PC-3 (cell line): ENCODE results near the gene C16orf46. TPM values are rescaled to one million over a fixed set of nuclear protein-coding genes. Genes with fewer than 3 reads are reported as not detected.

Experiments
- ATAC-seq: fragments of 200-7000 bp; cut with Tn5 transposase; 2 replicates; pipeline ENCODE4 v1.9.1; 2020; ENCODE audit warnings: mild to moderate bottlenecking, moderate library complexity
- BruUV-seq: library from RNA; stranded (reverse); fragments of 400-500 nt; replicated peaks from 2 replicates; lab custom pipeline; 2021; lab: Mats Ljungman, UMichigan
- CTCF ChIA-PET: fragments of 300-600 bp; sonication (Branson Sonifier 250); formaldehyde crosslinking; loops from one replicate; lab custom pipeline; 2022; ENCODE audit warnings: antibody characterized with exemption; lab: Charles Lee
- POLR2A ChIA-PET: fragments of 300-600 bp; sonication (Branson Sonifier 250); formaldehyde crosslinking; loops from one replicate; lab custom pipeline; 2022; ENCODE audit warnings: antibody characterized with exemption; ENCODE audit not compliant: unreplicated experiment; lab: Charles Lee
- DNase-seq: peaks from one replicate; pipeline ENCODE4 v3.0.0-alpha.2; 2015
- H2AFZ ChIP-seq: fragments of 300-600 bp; sonication (generic); 2 replicates; pipeline ENCODE4 v1.6.0; 2016; ENCODE audit warnings: antibody characterized with exemption, low read length
- H3F3A ChIP-seq: fragments of 300-600 bp; sonication (generic); one replicate; pipeline ENCODE4 v1.6.0; 2017; ENCODE audit warnings: antibody characterized with exemption, low read length, control low read depth, mild to moderate bottlenecking; ENCODE audit not compliant: unreplicated experiment
- H3K27ac ChIP-seq: fragments of 300-600 bp; sonication (generic); 2 replicates; pipeline ENCODE4 v1.5.1; 2016; ENCODE audit warnings: mild to moderate bottlenecking, low read length
- H3K27me3 ChIP-seq: fragments of 300-600 bp; sonication (generic); 2 replicates; pipeline ENCODE4 v1.6.1; 2016; ENCODE audit warnings: low read length, mixed read lengths
- H3K36me3 ChIP-seq: fragments of 300-600 bp; sonication (generic); 2 replicates; pipeline ENCODE4 v1.6.1; 2016; ENCODE audit warnings: low read depth, mixed run types, low read length, mixed read lengths
- H3K4me1 ChIP-seq: fragments of 300-600 bp; sonication (generic); 2 replicates; pipeline ENCODE4 v1.5.1; 2016; ENCODE audit warnings: low read length; ENCODE audit not compliant: insufficient read depth
- H3K4me2 ChIP-seq: fragments of 300-600 bp; sonication (generic); 2 replicates; pipeline ENCODE4 v1.6.0; 2016; ENCODE audit warnings: low read length
- H3K4me3 ChIP-seq: fragments of 300-600 bp; sonication (generic); 2 replicates; pipeline ENCODE4 v1.5.1; 2016; ENCODE audit warnings: mild to moderate bottlenecking, low read length, mixed read lengths
- H3K79me2 ChIP-seq: fragments of 300-600 bp; sonication (generic); 2 replicates; pipeline ENCODE4 v1.6.1; 2017; ENCODE audit warnings: low read length, mixed read lengths
- H3K9ac ChIP-seq: fragments of 300-600 bp; sonication (generic); 2 replicates; pipeline ENCODE4 v1.6.0; 2016; ENCODE audit warnings: mild to moderate bottlenecking, low read length
- H3K9me2 ChIP-seq: fragments of 300-600 bp; sonication (generic); replicated peaks from 2 replicates; pipeline ENCODE4 v1.6.1; 2016; ENCODE audit warnings: mixed run types, low read length, mixed read lengths
- H3K9me3 ChIP-seq: fragments of 300-600 bp; sonication (generic); 2 replicates; pipeline ENCODE4 v1.6.1; 2016; ENCODE audit warnings: low read length, mixed read lengths
- H4K20me1 ChIP-seq: fragments of 300-600 bp; sonication (generic); 2 replicates; pipeline ENCODE4 v1.6.1; 2016; ENCODE audit warnings: low read length, mixed read lengths
- CTCF ChIP-seq: fragments of 300-600 bp; sonication (generic); conservative IDR thresholded peaks from 2 replicates; pipeline ENCODE4 v1.5.1; 2017; ENCODE audit warnings: antibody characterized with exemption, low read depth, mild to moderate bottlenecking, low read length
- EZH2 ChIP-seq: fragments of 300-600 bp; sonication (generic); IDR thresholded peaks from one replicate; pipeline ENCODE4 v1.6.1; 2017; ENCODE audit warnings: antibody characterized with exemption, mild to moderate bottlenecking, low read length; ENCODE audit not compliant: unreplicated experiment
- EZH2phosphoT487 ChIP-seq: fragments of 300-600 bp; sonication (generic); IDR thresholded peaks from 2 replicates; pipeline ENCODE4 v1.6.1; 2018; ENCODE audit warnings: mild to moderate bottlenecking, antibody characterized with exemption, low read length, borderline replicate concordance
- intact Hi-C: fragments of 100-400 bp; cut with micrococcal nuclease; formaldehyde crosslinking; loops from 2 replicates; pipeline ENCODE4 v1.9.0; 2023
- total RNA-seq: library from RNA; depleted of rRNA; stranded (reverse); fragments of >200 nt; gene quantifications from 2 replicates; pipeline ENCODE4 v1.2.3, GENCODE V29; 2014

C16orf46 gene
- total RNA-seq, 1 experiment from 2014 or later = 0.73 TPM

- H4K20me1 ChIP-seq = no peaks in the 10 kb centered on the region
- no peaks in the 10 kb centered on the region for H3F3A ChIP-seq
- H3K9me2 ChIP-seq = no peaks in the 10 kb centered on the region
- DNase-seq = no peak
- H3K9ac ChIP-seq = no peak overlapping the region
- BruUV-seq = no TSS peak
- no peak overlapping the region for H3K4me3 ChIP-seq
- no peaks in the 10 kb centered on the region for H3K4me1 ChIP-seq
- H3K4me2 ChIP-seq = no peak overlapping the region
- no peak for ATAC-seq
- no peak for TF ChIP-seq EZH2phosphoT487
- no peak for TF ChIP-seq EZH2
- TF ChIP-seq CTCF = no peak
- H3K79me2 ChIP-seq = no peaks in the 10 kb centered on the region
- no peaks in the 10 kb centered on the region for H3K9me3 ChIP-seq
- H3K36me3 ChIP-seq = no peaks in the 10 kb centered on the region
- ChIA-PET POLR2A (no interaction called here), CTCF (no interaction called here)
- no peak overlapping the region for H3K27ac ChIP-seq
- no peak overlapping the region for H2AFZ ChIP-seq
- no peaks in the 10 kb centered on the region for H3K27me3 ChIP-seq
- intact Hi-C loops = no loop called here
These were observed 44.5 kb upstream of the C16orf46 start for GRCh38 chr16:81121474-81121990.

DNA sequence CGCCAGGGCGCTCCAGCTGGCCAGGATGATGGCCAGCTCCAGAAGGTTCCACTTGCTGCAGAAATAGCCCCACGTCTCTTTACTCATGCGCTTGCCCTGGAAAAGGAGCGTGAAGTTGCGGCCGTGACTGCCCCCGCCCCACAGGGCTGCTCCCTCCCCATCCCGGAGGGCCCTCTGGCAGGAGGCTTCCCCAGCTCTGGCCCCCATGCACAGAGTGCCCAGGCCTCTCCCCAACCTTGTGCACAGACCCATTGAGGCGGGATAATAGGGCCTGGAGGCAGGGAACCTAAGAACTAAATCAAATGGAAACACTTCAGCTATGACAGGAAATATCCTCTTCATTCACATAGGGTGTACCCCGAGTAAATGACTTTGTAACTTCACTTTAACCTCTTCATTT lies 40.4 kb upstream of the C16orf46 start:
- no peak for TF ChIP-seq EZH2
- TF ChIP-seq CTCF = no peak
- no peak for TF ChIP-seq EZH2phosphoT487
- H3F3A ChIP-seq = no peaks in the 10 kb centered on the region
- no peaks in the 10 kb centered on the region for H4K20me1 ChIP-seq
- no peak overlapping the region for H3K27ac ChIP-seq
- no peak overlapping the region for H3K4me2 ChIP-seq
- no peaks in the 10 kb centered on the region for H3K4me1 ChIP-seq
- no TSS peak for BruUV-seq
- no peaks in the 10 kb centered on the region for H3K36me3 ChIP-seq
- no peaks in the 10 kb centered on the region for H3K27me3 ChIP-seq
- CTCF ChIA-PET = no interaction called here
- intact Hi-C loops = no loop called here
- no peaks in the 10 kb centered on the region for H3K9me3 ChIP-seq
- no peaks in the 10 kb centered on the region for H3K9me2 ChIP-seq
- no peaks in the 10 kb centered on the region for H3K79me2 ChIP-seq
- DNase-seq (no peak), ATAC-seq (no peak)
- H3K9ac ChIP-seq = no peak overlapping the region
- POLR2A ChIA-PET = no interaction called here
- H2AFZ ChIP-seq = no peak overlapping the region
- H3K4me3 ChIP-seq = no peak overlapping the region

DNA sequence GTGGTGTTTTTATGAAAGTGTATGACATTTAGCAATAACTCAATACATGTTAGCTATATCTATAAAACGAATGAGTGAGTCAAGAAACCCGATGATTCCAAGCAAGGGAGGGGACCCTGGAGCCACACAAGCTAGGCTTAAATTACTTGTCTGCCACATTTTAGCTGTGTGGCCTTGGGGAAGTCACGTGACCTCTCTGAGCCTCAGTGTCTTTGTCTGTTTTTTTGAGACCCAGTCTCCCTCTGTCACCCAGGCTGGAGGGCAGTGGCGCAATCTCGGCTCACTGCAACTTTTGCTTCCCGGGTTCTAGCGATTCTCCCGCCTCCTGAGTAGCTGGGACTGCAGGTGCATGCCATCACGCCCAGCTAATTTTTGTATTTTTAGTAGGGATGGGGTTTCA lies 39.2 kb upstream of the C16orf46 start:
- intact Hi-C loops = no loop called here
- Histone ChIP-seq H3K9ac (no peak overlapping the region), H3K27ac (no peak overlapping the region), H3K9me2 (no peaks in the 10 kb centered on the region), H3K9me3 (no peaks in the 10 kb centered on the region), H3K4me3 (no peak overlapping the region), H3K79me2 (no peaks in the 10 kb centered on the region), H3K36me3 (no peaks in the 10 kb centered on the region), H3K4me1 (no peaks in the 10 kb centered on the region), H3K27me3 (no peaks in the 10 kb centered on the region), H2AFZ (no peak overlapping the region), H4K20me1 (no peaks in the 10 kb centered on the region), H3K4me2 (no peak overlapping the region), H3F3A (no peaks in the 10 kb centered on the region)
- no peak for ATAC-seq
- ChIA-PET POLR2A (no interaction called here), CTCF (no interaction called here)
- BruUV-seq = no TSS peak
- DNase-seq = no peak
- TF ChIP-seq EZH2 (no peak), EZH2phosphoT487 (no peak), CTCF (no peak)
